Epithelial cell of proximal tubule (primary cell): ENCODE results near the gene ABLIM2. TPM values are rescaled to one million over a fixed set of nuclear protein-coding genes. Genes with fewer than 3 reads are reported as not detected.

ENCODE experiments used
- DNase-seq: peaks from one replicate; pipeline ENCODE4 v3.0.0-alpha.2; 2011; ENCODE audit warnings: low read depth
- H3K4me3 ChIP-seq: 2 replicates; pipeline ENCODE4 v1.5.1; 2011; ENCODE audit warnings: low read depth, mild to moderate bottlenecking, low read length
- total RNA-seq: library from RNA; depleted of rRNA; stranded (reverse); fragments of >200 nt; gene quantifications from 2 replicates; pipeline ENCODE4 v1.2.3, GENCODE V29; 2015
- TF ChIP-seq, protein P1 (sequence below): conservative IDR thresholded peaks from 2 replicates; pipeline ENCODE4 v1.5.1; 2012; ENCODE audit warnings: low read depth, mild to moderate bottlenecking, low read length

The ABLIM2 gene
- total RNA-seq, 1 donor from 2014 or later = 1.0 TPM

DNA sequence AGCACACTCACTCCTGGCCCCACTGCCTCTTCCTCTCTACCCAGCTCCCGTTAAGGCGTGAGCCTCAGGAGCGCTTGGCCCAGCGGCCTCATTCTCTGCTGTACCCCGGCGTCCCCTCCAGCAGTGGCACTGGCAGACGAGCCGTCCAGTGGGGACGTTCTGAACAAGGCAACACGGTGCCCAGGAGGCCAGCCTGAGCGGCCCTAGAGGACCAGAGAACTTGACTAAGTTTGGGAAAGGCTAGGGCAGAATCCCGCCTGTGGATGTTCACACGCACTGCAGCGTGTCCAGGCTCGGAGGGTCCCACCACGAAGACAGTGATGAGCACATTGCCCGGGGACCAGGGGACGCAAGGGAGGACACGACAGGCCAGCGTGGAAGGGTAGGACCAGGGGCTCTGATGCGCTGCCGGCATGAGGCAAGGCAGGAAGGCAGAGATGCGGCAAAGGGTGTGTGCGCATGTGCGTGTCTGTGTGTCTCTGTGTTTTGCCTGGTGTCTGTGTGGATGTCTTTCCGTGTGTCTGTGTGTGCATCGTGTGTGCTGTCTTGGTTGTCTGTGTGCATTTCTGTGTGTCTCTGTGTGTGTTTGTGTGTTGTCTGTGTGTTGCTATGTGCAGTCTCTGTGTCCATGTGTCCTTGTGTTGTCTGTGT lies 89.4 kb downstream of the ABLIM2 start:
- H3K4me3 ChIP-seq = no peak overlapping the region
- TF ChIP-seq, protein P1, sequence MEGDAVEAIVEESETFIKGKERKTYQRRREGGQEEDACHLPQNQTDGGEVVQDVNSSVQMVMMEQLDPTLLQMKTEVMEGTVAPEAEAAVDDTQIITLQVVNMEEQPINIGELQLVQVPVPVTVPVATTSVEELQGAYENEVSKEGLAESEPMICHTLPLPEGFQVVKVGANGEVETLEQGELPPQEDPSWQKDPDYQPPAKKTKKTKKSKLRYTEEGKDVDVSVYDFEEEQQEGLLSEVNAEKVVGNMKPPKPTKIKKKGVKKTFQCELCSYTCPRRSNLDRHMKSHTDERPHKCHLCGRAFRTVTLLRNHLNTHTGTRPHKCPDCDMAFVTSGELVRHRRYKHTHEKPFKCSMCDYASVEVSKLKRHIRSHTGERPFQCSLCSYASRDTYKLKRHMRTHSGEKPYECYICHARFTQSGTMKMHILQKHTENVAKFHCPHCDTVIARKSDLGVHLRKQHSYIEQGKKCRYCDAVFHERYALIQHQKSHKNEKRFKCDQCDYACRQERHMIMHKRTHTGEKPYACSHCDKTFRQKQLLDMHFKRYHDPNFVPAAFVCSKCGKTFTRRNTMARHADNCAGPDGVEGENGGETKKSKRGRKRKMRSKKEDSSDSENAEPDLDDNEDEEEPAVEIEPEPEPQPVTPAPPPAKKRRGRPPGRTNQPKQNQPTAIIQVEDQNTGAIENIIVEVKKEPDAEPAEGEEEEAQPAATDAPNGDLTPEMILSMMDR = no peak
- DNase-seq = no peak

- DNase-seq = no peak
- TF ChIP-seq, protein P1 = no peak
Measured at GRCh38 chr4:8067945-8068896, 90.4 kb downstream of the ABLIM2 start.

GRCh38 chr4:8067274-8067936 lies 91.2 kb downstream of the ABLIM2 start:
- TF ChIP-seq, protein P1 = no peak
- H3K4me3 ChIP-seq = no peak overlapping the region
- DNase-seq = no peak

More at GRCh38 chr4:8067945-8068896, 90.4 kb downstream of the ABLIM2 start:
- H3K4me3 ChIP-seq = no peak overlapping the region

- no peak overlapping the region for H3K4me3 ChIP-seq
- TF ChIP-seq, protein P1 = no peak
Measured at GRCh38 chr4:8066336-8066931, 92.2 kb downstream of the ABLIM2 start.

GRCh38 chr4:8063974-8064563 lies 94.5 kb downstream of the ABLIM2 start:
- H3K4me3 ChIP-seq = no peak overlapping the region
- DNase-seq = no peak
- TF ChIP-seq, protein P1 = no peak

More at GRCh38 chr4:8066336-8066931, 92.2 kb downstream of the ABLIM2 start:
- DNase-seq = no peak

DNA sequence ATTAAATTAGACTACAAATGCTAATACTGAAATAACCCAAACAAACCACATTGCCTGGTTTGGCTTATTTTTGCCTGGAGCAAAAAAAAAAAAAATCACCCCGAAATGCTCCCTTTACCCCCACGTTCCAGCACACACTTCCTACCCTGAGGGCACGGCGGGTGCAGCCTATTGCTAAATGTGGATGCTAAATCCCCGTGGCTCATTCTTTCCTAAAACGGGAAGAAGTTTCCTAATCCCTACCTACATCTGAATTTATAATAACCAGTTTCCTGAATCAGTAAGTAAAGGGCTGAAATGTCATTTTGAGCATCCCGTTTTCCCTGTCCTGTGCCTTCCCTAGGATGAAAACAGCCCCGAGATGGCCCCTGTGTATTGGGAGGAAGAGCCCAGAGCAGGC lies 97.0 kb downstream of the ABLIM2 start:
- H3K4me3 ChIP-seq = no peak overlapping the region
- no peak for DNase-seq
- TF ChIP-seq, protein P1 = no peak
